NCI-H128 (cell line): Measurements from ENCODE around the gene OSBPL2.

Source experiments
- DNase-seq: peaks from one replicate; lab custom pipeline; 2025; ENCODE audit not compliant: unreplicated experiment; lab: John Stamatoyannopoulos, UW

Gene OSBPL2

DNA sequence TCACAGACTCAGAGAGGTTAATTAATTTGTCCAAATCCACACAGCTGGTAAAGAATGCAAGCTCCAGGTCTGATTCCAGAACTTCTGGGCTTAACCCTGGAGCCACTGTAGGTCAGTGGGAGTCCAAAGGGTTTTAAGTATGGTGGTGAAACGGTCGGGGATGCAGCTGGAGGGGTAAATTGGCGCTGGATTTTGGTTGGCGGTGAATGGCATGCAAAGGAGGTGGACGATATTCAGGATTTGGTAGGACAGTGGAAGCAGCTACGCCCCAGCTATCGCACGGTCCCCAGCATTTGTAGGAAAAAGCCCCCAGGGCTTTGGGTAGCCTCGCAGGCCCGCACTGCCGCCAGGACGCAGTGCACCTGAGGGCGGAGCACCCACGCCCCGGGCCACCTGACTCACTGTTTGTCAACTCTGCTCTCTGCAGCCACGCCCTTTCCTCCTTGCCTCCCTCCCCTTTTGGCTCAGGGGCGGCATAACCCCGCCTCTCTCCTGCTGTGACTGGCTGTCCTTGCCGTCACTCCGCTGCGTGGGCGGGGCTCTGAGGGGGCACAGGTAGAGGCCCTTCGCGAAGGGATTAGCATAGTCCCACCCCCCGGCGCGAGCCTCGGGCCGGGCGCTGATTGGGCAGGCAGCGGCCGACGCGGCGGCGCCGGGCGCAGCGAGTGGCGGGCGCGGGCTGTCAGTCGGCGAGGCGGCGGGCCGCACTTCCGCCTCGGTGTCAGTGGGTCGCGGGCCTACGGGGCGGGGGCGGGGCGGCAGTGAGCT is at the start of gene OSBPL2:
Gene OSBPL2, plus strand, starts transcription at position 721 of the 768 bp plus-strand sequence. CDS start 17,664 bp downstream, outside the sequence.
- peak; percentile 98 for DNase-seq

DNA sequence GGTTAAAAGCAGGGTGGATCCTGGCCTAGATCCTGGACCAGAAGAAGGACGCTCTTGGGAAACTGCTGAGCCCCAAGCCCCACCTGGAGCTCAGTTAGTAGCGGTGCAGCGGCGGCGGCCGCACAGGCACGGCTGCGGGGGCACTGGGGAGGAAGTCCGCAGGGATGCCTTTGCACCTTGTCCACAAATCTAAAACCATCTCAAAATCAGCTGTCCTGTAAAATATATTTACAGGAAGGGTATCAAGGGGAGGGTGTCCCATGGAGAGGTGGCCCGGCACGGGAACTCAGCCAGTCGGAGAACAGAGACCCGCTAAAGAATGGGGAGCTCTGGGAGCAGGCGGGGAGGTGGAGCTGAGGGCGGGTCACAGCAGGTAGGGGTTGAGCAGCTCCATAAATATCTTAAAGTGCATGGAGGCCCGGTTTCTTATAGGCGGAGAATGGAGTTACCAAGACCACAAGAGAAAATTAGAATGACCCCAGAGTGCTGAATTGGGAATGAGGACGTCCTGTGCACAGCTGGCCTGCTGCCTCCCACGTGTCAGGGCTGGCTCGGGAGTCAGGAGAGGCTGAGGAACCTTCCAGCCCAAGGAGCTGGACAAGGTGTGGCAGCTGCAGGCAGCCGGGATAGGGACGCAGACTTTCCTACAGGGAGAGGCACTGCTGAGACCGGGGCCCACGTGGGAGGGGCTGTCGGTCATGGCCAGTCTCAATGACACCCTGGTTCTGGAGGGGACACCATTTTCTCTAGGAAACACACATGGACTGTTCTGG is 47.5 kb upstream of the OSBPL2 start:
- DNase-seq, result no peak

DNA sequence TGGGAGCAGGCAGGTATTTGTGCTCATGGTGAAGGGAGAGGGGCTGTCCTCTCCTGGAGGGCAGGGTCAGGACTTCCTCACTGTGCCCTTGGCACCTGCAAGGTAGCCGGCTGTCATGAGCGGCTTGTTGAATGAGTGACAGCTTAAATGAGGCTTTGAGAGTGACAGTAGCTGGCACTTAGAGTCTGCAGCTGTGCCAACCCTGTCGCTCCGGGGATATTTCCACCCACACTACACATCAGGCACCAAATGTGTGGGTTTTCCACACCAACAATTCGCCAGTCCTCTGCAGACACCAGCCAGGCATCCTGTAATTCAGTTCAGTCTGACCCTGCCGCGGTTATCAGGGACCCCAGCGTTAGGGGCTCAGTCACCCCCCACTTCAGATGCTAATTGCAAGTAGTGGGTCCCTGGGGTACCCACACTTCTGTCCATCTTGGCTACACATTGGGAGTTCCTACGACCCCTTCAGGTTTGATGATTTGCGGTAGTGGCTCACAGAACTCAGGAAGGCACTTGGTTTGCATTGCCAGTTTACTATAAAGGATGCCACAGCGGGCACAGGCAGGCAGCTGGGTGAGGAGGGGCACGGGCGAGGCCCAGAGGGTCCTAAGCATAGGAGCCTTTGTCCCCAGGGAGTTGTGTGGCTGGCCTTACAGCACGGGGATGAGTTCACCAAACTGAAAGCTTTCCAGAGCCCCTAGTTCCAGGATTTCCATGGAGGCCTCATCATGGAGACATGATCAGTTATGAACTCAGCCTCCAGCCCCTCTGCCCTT is 46.4 kb upstream of the OSBPL2 start:
- DNase-seq, result no peak

DNA sequence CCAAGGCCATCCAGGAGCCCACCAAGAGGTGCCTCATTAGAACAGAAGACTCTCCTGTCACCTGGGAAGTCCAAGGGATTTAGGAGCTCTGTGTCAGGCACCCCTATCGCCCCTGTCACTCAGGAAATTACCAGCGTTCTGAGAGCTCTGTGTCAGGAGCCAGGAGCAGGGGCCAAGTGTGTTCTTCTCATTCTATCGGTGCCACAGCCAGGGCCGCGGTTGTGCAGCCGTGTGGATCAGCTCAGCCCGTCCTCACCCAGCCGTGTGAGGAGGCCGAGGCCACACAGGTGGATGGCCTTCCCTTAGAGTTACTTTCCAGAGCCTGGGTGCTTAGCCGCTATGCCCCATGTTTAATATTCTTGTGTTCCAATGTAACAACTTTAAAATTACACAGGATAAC is 45.7 kb upstream of the OSBPL2 start:
- DNase-seq, result no peak

DNA sequence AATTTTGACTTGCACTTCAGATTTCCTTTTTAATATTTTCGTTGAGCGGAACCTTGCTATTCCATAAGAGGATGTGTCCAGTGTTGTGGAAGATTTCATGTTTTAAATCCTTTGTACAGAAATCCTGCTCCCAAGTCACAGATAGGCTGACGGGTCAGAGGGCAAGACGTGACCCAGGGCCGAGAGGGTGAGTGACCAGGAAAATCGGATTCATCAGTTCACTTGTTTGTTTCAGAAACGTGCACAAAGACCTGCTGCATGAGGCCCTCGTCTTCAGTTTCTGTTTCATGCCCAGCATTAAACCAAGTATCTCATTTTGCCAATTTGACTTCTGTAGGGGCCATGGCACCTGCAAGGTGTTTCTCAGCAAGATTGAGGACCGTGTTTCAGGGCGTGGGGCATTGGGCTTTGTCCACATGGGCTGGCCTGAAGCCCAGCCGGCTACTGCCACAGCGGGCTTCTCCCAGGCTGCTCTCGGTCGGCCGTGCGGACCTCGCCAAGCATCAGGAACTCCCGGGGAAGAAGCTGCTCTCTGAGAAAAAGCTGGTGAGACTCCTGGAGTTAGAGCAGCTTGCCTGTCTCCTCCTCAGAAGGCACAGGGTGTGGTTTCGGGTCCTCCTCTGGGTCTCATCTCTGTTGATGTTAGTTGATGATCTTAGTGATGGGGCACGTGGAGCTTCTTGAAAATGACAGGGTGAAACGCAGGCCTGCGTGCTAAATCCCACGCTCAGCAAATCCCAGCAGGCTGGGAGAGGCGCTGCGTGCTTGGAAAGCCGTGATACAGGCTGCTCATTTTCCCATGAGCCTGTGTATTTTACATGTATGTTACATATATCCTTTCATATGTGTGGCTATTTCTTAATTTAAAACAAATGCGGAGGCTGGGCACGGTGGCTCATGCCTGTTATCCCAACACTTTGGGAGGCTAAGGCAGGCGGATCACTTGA is 45.0 kb upstream of the OSBPL2 start:
- no peak for DNase-seq

DNA sequence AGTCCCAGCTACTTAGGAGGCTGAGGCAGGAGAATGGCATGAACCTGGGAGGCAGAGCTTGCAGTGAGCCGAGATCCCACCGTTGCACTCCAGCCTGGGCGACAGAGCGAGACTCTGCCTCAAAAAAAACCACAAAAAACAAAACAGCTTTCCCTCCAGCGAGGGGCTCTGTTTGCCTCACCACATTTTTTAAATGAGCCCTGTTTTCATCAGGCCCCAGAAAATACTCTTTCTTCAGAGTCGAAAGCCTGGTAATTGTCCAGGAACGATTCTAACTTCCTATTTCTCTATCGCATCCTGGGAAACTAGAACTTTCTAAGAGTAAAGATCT is 43.3 kb upstream of the OSBPL2 start:
- no peak for DNase-seq

DNA sequence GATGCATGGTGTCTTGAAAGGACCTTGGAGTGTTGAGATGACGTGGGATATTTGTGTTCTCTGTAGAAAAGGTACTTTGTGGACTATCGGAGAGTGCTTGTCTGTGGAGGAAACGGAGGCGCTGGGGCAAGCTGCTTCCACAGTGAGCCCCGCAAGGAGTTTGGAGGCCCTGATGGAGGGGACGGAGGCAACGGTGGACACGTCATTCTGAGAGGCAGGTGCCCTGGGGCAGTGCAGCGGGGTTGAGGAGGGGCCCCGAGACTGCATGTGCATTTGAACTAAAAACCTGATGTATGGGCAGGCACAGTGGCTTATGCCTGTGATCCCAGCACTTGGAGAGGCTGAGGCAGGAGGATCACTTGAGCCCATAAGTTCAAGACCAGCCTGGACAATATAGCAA is 42.6 kb upstream of the OSBPL2 start:
- no peak for DNase-seq

DNA sequence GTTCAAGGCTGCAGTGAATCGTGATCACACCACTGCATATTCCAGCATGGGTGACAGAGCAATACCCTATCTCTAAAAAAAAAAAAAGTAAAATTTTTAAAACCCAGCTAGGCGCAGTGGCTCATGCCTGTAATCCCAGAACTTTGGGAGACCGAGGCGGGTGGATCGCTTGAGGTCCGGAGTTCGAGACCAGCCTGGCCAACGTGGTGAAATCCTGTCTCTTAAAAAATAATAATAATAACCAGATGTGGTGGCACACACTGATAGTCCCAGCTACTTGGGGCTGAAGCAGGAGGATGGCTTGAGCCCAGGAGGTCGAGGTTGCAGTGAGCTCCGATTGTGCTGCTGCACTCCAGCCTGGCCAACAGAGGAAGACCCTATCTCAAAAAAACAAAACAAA is 42.0 kb upstream of the OSBPL2 start:
- DNase-seq, result no peak

DNA sequence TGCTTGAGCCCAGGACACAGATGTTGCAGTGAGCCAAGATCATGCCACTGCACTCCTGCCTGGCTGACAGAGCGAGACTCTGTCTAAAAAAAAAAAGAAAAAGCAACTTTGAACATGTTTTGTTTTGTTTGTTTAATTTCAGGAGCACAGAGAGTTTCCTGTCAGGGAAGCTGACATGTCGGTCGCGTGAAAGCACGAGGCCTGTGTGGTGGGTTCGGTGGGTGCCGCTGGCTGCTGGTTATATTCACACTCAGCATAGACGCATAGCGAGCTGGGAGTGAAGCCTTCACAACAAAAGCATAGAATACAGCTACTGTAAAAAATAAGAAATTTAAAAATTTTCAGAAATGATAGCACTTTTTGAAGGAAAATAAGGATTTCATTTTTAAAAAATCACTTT is 41.0 kb upstream of the OSBPL2 start:
- no peak for DNase-seq

DNA sequence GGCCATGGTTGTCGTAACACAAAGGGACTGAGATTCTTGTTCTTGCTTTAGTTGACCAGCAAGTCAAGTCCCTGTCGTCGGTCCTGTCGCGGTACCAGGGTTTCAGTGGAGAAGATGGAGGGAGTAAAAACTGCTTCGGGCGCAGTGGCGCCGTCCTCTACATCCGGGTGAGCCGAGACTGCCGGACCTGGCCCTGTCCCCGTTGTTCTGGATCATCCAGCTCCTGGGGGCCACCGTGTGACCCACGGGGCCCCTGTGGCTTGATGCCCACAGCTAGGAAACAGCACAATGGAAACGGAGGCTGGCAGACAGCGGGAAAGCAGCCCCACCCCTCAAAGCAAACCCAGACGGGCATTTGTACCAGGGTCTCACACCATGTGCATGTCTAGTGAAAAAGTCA is 40.5 kb upstream of the OSBPL2 start:
- no peak for DNase-seq

DNA sequence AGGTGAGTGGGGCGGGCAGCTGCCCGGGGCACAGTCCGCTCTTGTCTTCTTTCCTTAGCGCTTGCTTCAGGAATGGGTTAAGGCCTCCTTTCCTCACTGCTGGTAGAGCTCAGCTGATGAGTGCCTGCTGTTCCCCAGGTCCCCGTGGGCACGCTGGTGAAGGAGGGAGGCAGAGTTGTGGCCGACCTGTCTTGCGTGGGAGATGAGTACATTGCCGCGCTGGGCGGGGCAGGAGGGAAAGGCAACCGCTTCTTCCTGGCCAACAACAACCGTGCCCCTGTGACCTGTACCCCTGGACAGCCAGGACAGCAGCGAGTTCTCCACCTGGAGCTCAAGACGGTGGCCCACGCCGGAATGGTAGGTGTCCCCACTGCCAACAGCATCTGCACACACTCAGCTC is 39.8 kb upstream of the OSBPL2 start:
- DNase-seq, result no peak

DNA sequence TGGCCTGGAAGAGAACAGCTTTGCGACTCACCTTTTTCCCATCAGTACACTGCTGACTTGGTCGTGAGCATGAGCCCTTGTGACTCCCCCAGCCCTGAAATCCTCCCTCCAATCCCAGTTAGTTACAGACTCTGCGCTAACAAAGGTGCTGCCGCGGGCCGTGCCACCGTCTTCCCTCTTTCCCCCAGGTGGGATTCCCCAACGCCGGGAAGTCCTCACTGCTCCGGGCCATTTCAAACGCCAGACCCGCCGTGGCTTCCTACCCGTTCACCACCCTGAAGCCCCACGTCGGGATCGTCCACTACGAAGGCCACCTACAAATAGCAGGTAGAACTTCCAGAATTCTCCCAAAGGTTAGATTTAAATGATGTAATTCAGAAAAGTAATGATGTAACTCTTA is 39.4 kb upstream of the OSBPL2 start:
- no peak for DNase-seq

DNA sequence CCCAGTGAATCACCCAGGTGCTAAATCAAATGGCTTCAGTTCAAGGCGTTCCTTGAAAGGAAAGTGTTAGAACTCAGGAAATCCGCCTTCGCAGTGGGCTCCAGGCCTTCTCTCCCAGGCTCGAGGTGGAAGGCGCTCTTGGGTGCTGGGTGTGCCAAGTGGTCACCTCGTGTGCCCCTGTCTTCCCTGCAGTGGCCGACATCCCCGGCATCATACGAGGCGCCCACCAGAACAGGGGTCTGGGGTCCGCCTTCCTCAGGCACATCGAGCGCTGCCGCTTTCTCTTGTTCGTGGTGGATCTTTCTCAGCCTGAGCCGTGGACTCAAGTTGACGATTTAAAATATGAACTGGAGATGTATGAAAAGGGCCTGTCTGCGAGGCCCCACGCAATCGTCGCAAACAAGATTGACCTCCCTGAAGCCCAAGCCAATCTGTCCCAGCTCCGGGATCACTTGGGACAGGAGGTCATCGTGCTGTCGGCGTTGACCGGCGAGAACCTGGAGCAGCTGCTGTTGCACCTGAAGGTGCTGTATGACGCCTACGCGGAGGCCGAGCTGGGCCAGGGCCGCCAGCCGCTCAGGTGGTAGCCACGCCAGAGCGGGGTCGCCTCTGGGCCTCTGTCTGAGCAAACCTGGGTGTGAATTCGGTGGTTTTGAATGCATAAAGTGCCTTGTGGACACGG is 37.7 kb upstream of the OSBPL2 start:
- DNase-seq, result no peak

DNA sequence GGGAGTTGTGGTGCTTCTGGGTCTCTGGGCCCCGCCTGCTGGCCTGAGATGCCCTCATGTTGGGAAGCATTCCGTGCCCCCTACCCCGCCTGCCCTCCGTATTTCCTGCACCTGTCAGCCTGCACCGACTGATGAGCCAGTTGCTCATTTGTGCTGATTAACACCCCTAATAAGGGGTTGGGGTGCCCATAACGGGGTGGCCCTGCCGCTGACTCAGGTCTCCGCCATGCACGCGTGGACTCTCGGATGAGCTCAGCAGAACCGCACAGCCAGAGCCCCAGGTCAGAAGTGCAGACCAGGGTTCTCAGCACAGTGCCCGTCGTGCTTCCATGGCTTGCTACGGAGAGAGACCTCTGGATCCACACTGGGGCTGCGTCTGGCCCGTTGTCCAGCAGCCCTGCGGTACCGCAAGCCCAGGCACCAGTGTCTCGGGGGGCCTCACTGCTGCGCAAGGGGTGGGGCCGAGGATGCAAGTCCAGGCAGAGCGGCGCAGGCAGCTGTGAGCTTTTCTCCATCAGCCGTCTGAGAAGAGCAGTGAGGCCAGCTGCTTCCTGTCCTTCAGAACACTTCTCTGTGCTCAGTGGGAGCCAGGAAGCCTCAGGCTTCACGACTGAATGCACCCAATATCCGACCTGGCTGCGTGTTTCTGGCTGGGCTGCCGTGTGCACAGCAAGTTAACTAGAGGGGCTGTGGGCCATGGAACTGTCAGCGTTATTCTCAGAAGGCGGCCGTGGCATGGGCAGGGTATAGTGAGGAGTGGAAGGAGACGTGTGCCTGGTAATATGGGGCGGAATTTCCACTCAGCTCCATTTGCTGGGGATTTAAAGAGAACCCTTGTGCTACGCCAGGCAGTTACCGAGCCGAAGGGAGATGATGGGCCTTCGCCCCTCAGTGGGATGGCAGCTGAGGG is 36.9 kb upstream of the OSBPL2 start:
- DNase-seq, result no peak

DNA sequence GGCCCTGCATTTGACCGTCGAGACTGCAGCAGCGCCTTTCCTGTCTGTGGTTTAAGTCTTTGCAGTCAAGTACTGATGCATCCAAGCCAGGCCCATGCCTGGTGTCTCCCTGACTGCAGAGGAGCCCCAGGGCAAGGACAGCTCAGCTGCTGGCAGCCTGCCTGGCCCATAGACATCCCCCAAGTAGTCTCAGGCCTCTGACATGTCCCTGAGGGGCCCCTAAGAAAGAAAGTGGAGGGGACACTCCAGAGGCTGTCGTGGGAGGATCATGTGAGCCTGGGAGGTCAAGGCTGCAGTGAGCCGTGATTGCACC is 36.3 kb upstream of the OSBPL2 start:
- no peak for DNase-seq

DNA sequence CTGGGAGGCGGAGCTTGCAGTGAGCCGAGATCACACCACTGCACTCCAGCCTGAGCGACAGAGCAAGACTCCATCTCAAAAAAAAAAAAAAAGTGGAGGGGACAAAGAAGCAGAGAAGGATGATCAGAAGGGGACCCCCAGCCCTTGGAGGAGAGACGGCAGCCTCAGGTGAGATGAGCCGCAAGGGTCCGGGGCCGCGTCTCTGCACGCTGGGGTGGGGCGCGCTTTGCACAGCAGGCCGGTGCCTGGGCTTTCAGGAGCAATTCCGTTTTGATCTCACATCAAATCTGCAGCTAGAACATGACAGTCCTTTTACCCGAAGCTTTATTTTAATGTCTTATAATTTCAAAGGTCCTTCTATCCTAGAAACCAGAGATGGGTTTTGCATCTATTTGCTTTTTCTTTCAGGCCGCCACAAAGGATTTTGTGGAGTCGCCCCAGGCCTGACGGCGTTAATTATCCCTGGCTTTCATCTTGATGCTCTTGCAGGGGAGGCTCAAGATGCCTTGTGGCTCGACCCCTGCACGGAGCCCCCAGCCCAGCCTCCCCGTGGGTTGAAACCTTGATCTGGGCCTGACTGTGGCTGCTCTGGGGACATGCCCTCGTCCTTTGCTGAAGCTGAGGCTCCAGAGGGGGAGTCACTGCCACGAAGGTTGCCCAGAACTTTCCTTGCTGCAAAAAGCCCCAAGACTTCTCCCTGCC is 35.5 kb upstream of the OSBPL2 start:
- no peak for DNase-seq

DNA sequence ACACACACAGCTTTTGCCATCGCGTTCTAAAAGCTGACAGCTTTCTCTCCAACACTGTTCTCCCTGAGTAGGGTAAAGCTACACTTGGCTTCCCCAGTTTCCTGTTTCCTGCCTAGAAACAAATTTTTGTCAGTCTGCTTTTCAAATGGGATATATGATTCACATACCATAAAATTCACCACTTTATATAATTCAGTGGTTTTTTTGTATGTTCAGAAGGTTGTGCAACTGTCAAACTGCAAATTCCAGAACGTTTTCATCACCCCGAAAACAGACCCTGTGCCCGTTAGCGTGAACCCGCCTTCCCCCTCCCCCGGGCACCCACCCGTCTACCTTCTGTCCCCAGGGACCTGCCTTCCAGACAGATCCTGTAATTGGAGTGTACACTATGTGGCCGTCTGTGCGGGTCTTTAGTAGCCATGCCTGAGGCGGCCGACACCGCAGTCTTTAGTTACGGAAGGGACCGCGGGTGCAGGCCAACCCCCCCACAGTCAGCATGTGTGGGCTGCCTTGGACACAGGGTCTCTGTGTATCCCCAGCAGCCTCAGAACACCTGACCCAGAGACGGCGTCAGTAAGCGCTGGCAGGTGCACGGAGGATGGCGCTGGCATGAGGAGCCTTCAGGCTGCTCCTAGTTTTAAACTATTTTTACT is 34.8 kb upstream of the OSBPL2 start:
- no peak for DNase-seq
